NCI-H526 (cell line): ENCODE data around the gene TRIM36.

Experiments used
- DNase-seq, 2 experiments: peaks; one replicate each; lab custom pipeline; 2025; lab: John Stamatoyannopoulos, UW

Gene TRIM36

DNA sequence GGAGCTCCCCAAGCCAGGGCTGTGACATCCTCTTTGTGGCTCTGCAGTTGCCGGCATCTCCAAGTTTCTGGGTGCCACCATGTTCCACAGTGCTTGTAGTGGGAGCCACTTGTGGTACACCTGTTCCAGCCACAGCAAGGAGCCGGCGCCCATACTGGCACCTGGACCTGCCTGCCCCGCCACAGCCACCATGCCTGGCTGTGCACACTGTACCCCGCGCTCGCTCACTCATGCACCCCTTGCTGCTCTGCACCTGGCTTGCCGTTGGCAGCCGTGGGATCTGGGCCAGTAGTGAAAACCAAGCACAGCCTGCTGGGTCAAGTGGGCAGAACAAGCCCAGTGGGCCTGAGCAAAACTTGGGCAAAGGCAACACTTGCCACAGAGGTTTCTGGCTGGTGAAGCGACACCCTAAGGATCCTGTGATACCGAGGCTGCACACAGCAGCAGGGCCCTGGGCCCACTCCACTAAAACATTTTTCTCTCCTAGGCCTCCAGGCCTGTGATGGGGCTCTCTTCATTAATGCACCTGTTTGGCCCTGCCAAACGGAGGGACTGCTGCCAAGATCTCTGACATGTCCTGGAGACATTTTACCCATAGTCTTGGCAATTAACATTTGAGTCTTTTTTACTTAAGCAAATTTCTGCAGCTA, 2.8 kb downstream of the TRIM36 start:
- no peak for DNase-seq

DNA sequence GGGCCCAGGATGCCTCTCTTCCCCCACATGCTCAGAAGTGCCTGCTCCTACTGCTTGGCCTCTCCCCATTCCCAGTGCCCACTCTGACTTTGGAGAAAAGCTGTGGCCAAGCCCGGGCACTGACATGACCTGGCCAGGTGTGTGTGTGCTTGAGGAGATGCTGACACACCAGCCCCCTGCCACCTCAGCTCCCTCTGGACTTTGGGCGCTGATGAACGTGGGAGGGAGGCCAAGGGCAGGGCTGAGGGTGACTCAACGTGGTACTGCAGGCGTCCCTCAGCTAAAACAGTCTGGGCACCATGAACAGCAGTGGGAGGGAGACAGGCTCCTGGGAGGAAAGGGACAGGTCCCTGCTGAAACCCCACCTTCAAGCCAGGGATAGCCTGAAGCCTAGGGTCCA, 3.9 kb downstream of the TRIM36 start:
- DNase-seq, result no peak

DNA sequence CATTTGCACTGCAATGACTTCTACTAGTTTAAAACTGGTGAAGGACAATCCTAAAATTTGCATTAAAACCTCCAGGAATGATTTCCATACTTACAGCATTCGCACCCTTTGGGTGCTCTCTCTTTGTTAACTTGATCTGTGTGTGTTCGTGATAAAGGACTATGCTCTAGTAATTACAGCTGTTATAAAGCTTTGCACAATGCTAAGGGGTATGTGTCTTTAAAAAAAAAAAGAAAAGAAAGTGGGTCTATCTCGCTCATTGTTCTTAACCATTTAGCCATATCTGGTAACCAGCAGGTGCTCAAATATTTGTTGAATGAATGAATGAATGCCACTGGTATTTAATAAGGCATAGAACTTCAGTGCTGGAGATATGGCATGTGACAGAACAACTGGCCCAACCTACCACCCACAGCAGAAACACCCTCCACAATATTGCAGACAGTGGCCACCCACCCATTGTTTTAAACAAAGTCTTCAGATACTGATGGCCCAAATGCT, 8.7 kb downstream of the TRIM36 start:
- DNase-seq, result peak; percentile 62 to 66

GRCh38 chr5:115151208-115151805, 18.4 kb downstream of the TRIM36 start:
- DNase-seq, result no peak

DNA sequence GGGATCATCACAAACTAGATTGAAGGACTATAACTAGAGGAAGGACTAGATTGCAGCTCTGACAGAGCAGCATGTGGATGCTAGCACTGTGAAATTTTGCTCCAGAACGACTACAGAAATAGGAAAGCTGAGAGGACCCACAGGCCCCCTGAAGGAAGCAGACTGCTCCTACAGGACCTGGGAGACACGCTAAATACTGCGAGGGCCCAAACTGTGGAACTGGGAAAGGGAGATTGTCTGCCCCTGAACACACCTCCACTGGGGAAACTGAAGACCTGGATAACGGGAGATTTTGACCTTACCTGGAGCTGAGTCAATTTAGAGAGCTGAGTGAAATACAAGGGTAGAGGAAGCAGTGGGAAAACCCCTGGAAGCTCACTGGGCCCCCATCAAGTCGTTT, 19.2 kb downstream of the TRIM36 start:
- DNase-seq, result no peak

DNA sequence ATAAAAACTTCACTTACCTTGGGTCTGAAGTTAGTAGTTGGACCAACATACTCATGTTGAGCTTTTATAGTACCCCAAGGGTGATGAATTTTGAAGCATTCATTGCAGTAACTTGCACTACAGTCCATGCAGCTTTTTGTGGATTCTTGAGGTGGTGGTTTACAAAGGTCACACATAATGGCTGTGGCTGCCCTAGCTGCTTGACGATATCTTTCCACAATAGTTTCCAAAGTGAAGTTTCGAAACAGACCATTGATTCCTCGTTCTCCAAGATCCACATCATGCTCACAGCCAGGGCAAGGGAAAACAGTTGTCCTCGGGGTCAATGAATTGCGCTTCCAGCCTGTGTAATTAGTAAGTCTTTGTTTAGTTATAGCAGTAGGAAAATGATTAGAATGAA, 22.7 kb downstream of the TRIM36 start:
- no peak for DNase-seq

- no peak for DNase-seq
These were observed 33.4 kb downstream of the TRIM36 start for GRCh38 chr5:115136294-115136693.

GRCh38 chr5:115132465-115132864, 37.2 kb downstream of the TRIM36 start:
- DNase-seq, result no peak

DNA sequence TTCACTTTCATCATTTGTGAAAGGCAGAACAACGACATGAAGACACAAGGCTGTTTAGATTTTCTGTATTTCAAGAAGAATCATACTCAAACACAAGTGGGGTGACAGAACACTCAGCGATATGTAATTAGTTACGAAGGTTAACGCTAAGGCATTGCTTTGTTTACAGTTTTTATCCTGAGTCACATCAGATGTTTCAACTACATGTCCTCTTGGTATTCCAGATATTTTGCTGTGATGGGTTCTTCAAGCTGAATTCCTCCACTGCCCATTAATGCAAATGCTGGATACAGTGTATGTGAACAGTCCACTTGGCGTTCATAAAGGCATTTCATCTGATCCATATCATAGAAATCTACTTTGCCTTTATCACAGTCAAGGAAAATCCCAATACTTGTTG, 43.4 kb downstream of the TRIM36 start:
- no peak for DNase-seq

- no peak for DNase-seq
These were observed 45.0 kb downstream of the TRIM36 start for GRCh38 chr5:115124741-115125140.

- DNase-seq, result no peak
These were observed 53.7 kb downstream of the TRIM36 start for GRCh38 chr5:115116001-115116400.

- DNase-seq, result no peak
These were observed 59.9 kb downstream of the TRIM36 start for GRCh38 chr5:115109840-115110239.

- DNase-seq, result no peak
These were observed 60.4 kb downstream of the TRIM36 start for GRCh38 chr5:115109356-115109755.

- DNase-seq, result no peak
These were observed 69.3 kb downstream of the TRIM36 start for GRCh38 chr5:115100319-115100955.

GRCh38 chr5:115098041-115098702, 71.5 kb downstream of the TRIM36 start:
- DNase-seq, result peak; percentile 67 to 82

- no peak for DNase-seq
These were observed 72.5 kb downstream of the TRIM36 start for GRCh38 chr5:115097236-115097635.

DNA sequence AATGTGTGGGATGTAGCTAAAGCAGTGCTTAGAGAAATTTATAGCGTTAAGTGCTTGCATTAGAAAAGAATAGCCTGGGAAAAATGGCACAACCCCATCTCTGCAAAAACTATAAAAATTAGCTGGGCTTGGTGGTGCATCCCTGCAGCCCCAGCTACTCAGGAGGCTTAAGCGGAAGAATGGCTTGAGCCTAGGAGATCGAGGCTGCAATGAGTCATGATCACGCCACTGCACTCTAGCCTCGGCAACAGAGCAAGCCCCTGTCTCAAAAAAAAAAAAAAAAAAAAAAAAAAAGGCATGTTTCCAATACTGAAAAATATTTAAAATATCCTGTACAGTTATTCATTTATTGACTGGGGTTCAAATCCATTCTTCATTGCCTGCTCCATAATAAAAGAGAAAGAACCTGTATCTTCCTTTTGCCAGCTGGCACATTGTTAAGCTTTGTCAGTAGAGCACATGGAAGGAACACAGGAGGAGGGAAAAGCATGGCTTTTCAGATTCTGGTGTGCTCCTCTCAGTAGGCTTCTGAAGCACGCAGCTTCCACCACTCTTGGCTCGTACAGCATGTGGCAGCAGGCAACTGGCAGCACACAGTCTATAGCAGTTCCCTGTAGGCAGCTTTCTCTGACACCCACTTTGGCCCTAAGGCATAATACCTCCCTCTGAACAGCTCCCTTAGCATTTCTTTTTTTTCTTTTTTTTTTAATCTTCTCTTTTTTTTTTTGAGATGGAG, 73.5 kb downstream of the TRIM36 start:
- DNase-seq, result no peak

DNA sequence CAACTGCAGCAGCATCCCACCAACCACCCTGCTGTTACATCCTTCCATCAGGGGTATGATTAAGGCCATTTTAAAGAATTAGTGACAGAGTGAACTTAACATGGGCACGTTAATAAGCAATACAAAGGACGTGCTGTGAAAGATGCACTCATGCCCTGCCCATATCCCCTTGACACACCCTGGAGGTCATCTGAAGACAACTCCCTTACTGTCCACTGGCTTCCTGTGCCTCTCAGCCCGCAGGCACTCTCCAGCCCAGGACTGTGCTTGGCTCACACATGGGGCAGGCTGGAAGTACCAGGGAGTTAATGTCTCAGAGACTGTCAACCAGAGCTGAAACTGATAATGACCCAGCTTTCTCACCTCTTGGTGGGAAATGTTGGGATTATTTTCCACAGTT, 81.8 kb downstream of the TRIM36 start:
- no peak for DNase-seq

GRCh38 chr5:115086473-115086872, 83.2 kb downstream of the TRIM36 start:
- no peak for DNase-seq

DNA sequence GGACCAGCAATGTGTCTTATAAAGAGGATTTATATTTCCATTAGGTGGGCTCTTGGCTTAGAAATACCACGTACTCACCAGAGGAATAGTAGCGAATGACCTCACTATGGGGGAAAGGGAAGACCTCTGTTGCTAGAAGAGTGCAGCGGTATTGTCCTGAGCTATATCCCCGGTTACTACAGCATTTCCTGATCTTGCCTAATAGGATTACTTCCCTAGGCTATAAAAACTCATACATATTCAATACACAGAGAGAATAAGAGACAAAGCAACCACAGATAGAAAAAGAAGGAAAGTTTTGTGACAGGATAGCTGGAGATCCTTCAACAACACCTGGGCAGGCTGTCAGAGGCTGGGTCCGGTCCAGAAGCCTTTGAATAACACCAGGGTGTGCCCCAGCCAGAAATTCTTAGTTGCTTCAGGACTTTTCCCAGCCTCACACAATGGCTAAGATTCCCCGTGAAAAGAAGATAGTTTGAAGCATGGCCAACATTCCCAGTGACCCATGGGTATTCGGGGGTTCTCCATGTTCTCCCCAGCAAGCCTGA, 85.4 kb downstream of the TRIM36 start:
- DNase-seq, result no peak

GRCh38 chr5:115079924-115080623, 89.6 kb downstream of the TRIM36 start:
- DNase-seq, result no peak
